ENCODE results near the gene CBLN3. TPM values are rescaled to one million over a fixed set of nuclear protein-coding genes. Genes with fewer than 3 reads are reported as not detected.
A peak's percentile ranks its signal among the peaks of the same experiment; 100 is the strongest.

Gene CBLN3
- total RNA-seq, 4 donors from 2014 or later, result 0.30 to 2.6 (median 0.93) TPM; not detected in 1

- peaks cover 68% of the 10 kb centered on the region for H3K4me1 ChIP-seq
- H3K36me3 ChIP-seq, result peaks cover 34% of the 10 kb centered on the region
- H3K4me3 ChIP-seq, result peak overlapping the region; percentile 87
- WGBS, result 5% methylated on average over 12 of the region's 19 CpGs
- peak in 1 of 2 donors; percentile 72 for DNase-seq (ENCODE audit: low spot score in 2 of 2)
- peak overlapping the region; percentile 97 for H3K27ac ChIP-seq
- H3K27me3 ChIP-seq, result no peaks in the 10 kb centered on the region
- TF ChIP-seq EP300 (IDR thresholded peaks at IDR 0.05), result no peak
- no peak for TF ChIP-seq POLR2AphosphoS5 (IDR thresholded peaks at IDR 0.05)
- TF ChIP-seq CTCF (IDR thresholded peaks at IDR 0.05), result no peak
- no peak for TF ChIP-seq POLR2A (IDR thresholded peaks at IDR 0.05)
- no peaks in the 10 kb centered on the region for H3K9me3 ChIP-seq
Measured at GRCh38 chr14:24430682-24431568, 1.5 kb upstream of the CBLN3 start.

- Histone ChIP-seq H3K4me3 (peak overlapping the region; percentile 87), H3K27me3 (no peaks in the 10 kb centered on the region), H3K4me1 (peaks cover 70% of the 10 kb centered on the region), H3K27ac (peak overlapping the region; percentile 97), H3K36me3 (peaks cover 29% of the 10 kb centered on the region), H3K9me3 (no peaks in the 10 kb centered on the region)
- 0% methylated on average over 8 of the region's 28 CpGs for WGBS
- peak; percentile 87 for DNase-seq (ENCODE audit: low spot score in 2 of 2)
- TF ChIP-seq CTCF (IDR thresholded peaks at IDR 0.05) (no peak), POLR2AphosphoS5 (IDR thresholded peaks at IDR 0.05) (no peak), POLR2A (IDR thresholded peaks at IDR 0.05) (no peak), EP300 (IDR thresholded peaks at IDR 0.05) (no peak)
Measured at GRCh38 chr14:24430143-24430681, 744 bp upstream of the CBLN3 start.

- peak overlapping the region; percentile 97 for H3K27ac ChIP-seq
- peak in 1 of 2 donors; percentile 65 for DNase-seq (ENCODE audit: low spot score in 2 of 2)
- H3K27me3 ChIP-seq, result no peaks in the 10 kb centered on the region
- peak overlapping the region; percentile 87 for H3K4me3 ChIP-seq
- 85% methylated on average over 13 of the region's 18 CpGs for WGBS
- no peak for TF ChIP-seq CTCF (IDR thresholded peaks at IDR 0.05)
- no peak for TF ChIP-seq POLR2AphosphoS5 (IDR thresholded peaks at IDR 0.05)
- TF ChIP-seq POLR2A (IDR thresholded peaks at IDR 0.05), result no peak
- no peak for TF ChIP-seq EP300 (IDR thresholded peaks at IDR 0.05)
- H3K9me3 ChIP-seq, result no peaks in the 10 kb centered on the region
- H3K36me3 ChIP-seq, result peaks cover 19% of the 10 kb centered on the region
- H3K4me1 ChIP-seq, result peaks cover 75% of the 10 kb centered on the region
Measured at GRCh38 chr14:24428628-24429394, 657 bp downstream of the CBLN3 start.

DNA sequence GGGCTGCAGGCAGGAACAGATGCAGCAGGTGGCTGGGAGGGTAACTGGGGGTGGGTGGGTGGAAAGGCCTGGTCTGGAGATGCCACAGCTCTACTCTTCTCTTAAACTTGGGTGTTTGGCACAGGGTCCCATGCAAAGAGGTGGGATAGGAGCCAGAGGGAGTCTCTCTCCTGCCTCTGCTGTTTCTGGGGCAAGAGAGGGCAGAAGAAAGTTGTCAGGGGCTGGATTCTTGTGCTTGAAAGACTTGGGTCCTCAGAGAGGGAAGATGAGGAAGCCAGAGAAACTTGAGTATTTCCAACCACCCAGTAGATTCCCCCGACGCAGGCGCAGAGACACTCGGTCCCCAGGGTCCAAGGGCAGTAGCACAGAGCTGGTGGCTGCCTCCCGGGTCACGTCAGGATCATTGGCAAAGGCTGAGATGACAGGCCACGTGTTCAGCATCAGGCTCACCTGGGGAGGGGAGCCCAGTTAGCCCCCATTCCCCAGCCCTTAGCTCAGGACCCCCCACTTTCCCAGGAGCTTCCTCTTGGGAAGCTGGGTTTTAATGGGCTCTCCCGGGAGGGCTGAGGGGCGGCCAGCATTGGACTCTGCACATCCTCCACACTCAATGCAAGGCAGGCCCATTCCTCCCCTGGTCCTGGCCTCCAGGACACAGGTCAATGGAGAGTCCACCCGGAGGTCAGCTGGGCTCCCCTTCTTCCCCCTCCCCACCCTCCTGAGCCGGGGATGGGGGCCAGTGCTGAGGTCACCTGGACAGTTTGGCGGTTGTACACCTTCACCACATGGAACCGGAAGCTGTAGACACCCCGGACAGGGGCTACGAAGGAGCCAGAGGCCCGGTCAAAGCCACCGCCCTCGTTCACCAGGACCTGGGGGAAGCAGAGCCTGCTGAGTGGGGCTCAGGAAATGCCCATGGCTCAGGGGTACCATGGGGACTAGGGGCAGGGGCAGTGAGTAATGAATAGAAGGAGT lies 1.6 kb downstream of the CBLN3 start:
- no peaks in the 10 kb centered on the region for H3K9me3 ChIP-seq
- no peak for TF ChIP-seq POLR2AphosphoS5 (IDR thresholded peaks at IDR 0.05)
- TF ChIP-seq EP300 (IDR thresholded peaks at IDR 0.05), result no peak
- no peak for TF ChIP-seq POLR2A (IDR thresholded peaks at IDR 0.05)
- TF ChIP-seq CTCF (IDR thresholded peaks at IDR 0.05), result no peak
- H3K4me3 ChIP-seq, result no peak overlapping the region
- WGBS, result 87% methylated on average over 15 of the region's 18 CpGs
- peaks cover 72% of the 10 kb centered on the region for H3K4me1 ChIP-seq
- H3K27me3 ChIP-seq, result no peaks in the 10 kb centered on the region
- no peak overlapping the region for H3K27ac ChIP-seq
- DNase-seq (ENCODE audit: low spot score in 2 of 2), result peak in 1 of 2 donors; percentile 58
- peaks cover 9% of the 10 kb centered on the region for H3K36me3 ChIP-seq
